ENCODE measurements around the gene GLIPR1L2.
"Not testable (repeated sequence)": the region's sequence is repeated elsewhere in the genome, so short reads cannot be mapped to it uniquely, and the experiment has no call there.

Gene GLIPR1L2

GRCh38 chr12:75438059-75438754 is 47.3 kb downstream of the GLIPR1L2 start:
- TF ChIP-seq BACH2 (CRISPR knock-in tag; IDR thresholded peaks at IDR 0.05; ENCODE audit: borderline replicate concordance) (no peak), OSR1 (CRISPR knock-in tag; IDR thresholded peaks at IDR 0.05) (no peak), ZFP3 (CRISPR knock-in tag; IDR thresholded peaks at IDR 0.05) (no peak), CSRNP3 (CRISPR knock-in tag; IDR thresholded peaks at IDR 0.05) (no peak), CSDC2 (CRISPR knock-in tag; IDR thresholded peaks at IDR 0.05) (no peak), POU6F1 (CRISPR knock-in tag; IDR thresholded peaks at IDR 0.05; ENCODE audit: borderline replicate concordance, low read depth) (no peak)
- no peak for ATAC-seq

DNA sequence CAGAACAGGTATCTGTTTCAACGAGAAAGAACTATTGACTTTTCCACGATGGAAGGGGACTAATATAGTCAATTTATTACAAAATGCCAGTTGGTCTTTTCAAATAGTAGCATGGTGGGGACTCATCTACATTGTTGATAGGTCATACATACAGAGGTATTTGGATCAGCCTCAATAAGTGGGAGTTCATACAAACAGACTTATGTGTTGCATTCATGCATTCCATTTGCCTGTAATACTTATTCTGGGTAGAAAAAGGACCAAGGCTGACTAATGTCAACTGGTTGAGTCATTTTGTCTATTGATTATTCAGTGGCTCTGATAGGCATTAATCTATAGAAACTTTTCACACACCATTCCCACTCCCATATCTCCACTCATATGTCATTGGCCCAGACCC is 48.2 kb downstream of the GLIPR1L2 start:
- ATAC-seq, result no peak
- TF ChIP-seq RARB (CRISPR knock-in tag; IDR thresholded peaks at IDR 0.05), result no peak
- no peak for TF ChIP-seq POU6F1 (CRISPR knock-in tag; IDR thresholded peaks at IDR 0.05; ENCODE audit: borderline replicate concordance, low read depth)
- no peak for TF ChIP-seq ZNF565 (CRISPR knock-in tag; conservative IDR thresholded peaks at IDR 0.05; ENCODE audit: low read depth)
- TF ChIP-seq ISL1 (CRISPR knock-in tag; IDR thresholded peaks at IDR 0.05), result no peak
- TF ChIP-seq, protein P1, sequence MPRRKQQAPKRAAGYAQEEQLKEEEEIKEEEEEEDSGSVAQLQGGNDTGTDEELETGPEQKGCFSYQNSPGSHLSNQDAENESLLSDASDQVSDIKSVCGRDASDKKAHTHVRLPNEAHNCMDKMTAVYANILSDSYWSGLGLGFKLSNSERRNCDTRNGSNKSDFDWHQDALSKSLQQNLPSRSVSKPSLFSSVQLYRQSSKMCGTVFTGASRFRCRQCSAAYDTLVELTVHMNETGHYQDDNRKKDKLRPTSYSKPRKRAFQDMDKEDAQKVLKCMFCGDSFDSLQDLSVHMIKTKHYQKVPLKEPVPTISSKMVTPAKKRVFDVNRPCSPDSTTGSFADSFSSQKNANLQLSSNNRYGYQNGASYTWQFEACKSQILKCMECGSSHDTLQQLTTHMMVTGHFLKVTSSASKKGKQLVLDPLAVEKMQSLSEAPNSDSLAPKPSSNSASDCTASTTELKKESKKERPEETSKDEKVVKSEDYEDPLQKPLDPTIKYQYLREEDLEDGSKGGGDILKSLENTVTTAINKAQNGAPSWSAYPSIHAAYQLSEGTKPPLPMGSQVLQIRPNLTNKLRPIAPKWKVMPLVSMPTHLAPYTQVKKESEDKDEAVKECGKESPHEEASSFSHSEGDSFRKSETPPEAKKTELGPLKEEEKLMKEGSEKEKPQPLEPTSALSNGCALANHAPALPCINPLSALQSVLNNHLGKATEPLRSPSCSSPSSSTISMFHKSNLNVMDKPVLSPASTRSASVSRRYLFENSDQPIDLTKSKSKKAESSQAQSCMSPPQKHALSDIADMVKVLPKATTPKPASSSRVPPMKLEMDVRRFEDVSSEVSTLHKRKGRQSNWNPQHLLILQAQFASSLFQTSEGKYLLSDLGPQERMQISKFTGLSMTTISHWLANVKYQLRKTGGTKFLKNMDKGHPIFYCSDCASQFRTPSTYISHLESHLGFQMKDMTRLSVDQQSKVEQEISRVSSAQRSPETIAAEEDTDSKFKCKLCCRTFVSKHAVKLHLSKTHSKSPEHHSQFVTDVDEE (CRISPR knock-in tag; IDR thresholded peaks at IDR 0.05), result no peak
- TF ChIP-seq, protein P2, sequence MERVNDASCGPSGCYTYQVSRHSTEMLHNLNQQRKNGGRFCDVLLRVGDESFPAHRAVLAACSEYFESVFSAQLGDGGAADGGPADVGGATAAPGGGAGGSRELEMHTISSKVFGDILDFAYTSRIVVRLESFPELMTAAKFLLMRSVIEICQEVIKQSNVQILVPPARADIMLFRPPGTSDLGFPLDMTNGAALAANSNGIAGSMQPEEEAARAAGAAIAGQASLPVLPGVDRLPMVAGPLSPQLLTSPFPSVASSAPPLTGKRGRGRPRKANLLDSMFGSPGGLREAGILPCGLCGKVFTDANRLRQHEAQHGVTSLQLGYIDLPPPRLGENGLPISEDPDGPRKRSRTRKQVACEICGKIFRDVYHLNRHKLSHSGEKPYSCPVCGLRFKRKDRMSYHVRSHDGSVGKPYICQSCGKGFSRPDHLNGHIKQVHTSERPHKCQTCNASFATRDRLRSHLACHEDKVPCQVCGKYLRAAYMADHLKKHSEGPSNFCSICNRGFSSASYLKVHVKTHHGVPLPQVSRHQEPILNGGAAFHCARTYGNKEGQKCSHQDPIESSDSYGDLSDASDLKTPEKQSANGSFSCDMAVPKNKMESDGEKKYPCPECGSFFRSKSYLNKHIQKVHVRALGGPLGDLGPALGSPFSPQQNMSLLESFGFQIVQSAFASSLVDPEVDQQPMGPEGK (CRISPR knock-in tag; IDR thresholded peaks at IDR 0.05; ENCODE audit: borderline replicate concordance), result no peak
- no peak for TF ChIP-seq ZNF70 (CRISPR knock-in tag; IDR thresholded peaks at IDR 0.05)
- TF ChIP-seq ESRRG (CRISPR knock-in tag; IDR thresholded peaks at IDR 0.05), result no peak
- TF ChIP-seq CSDC2 (CRISPR knock-in tag; IDR thresholded peaks at IDR 0.05), result no peak
- TF ChIP-seq, protein P3, sequence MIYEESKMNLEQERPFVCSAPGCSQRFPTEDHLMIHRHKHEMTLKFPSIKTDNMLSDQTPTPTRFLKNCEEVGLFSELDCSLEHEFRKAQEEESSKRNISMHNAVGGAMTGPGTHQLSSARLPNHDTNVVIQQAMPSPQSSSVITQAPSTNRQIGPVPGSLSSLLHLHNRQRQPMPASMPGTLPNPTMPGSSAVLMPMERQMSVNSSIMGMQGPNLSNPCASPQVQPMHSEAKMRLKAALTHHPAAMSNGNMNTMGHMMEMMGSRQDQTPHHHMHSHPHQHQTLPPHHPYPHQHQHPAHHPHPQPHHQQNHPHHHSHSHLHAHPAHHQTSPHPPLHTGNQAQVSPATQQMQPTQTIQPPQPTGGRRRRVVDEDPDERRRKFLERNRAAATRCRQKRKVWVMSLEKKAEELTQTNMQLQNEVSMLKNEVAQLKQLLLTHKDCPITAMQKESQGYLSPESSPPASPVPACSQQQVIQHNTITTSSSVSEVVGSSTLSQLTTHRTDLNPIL (CRISPR knock-in tag; IDR thresholded peaks at IDR 0.05; ENCODE audit: low read depth), result no peak
- TF ChIP-seq ARNTL (CRISPR knock-in tag; IDR thresholded peaks at IDR 0.05; ENCODE audit: borderline replicate concordance, low read depth), result no peak
- no peak for TF ChIP-seq TCF4 (CRISPR knock-in tag; IDR thresholded peaks at IDR 0.05; ENCODE audit: borderline replicate concordance)
- TF ChIP-seq PPARA (CRISPR knock-in tag; IDR thresholded peaks at IDR 0.05; ENCODE audit: borderline replicate concordance), result no peak
- no peak for TF ChIP-seq ZFP3 (CRISPR knock-in tag; IDR thresholded peaks at IDR 0.05)
- TF ChIP-seq ZFP30 (CRISPR knock-in tag; IDR thresholded peaks at IDR 0.05), result no peak

GRCh38 chr12:75439930-75440329 is 49.0 kb downstream of the GLIPR1L2 start:
- ATAC-seq, result peak; percentile 80
- TF ChIP-seq GLIS3 (CRISPR knock-in tag; IDR thresholded peaks at IDR 0.05) (no peak), CSRNP3 (CRISPR knock-in tag; IDR thresholded peaks at IDR 0.05) (no peak), ZNF8 (CRISPR knock-in tag; IDR thresholded peaks at IDR 0.05) (no peak), ISL1 (CRISPR knock-in tag; IDR thresholded peaks at IDR 0.05) (peak; percentile 34; the same call in 1 of the 2 replicates)

DNA sequence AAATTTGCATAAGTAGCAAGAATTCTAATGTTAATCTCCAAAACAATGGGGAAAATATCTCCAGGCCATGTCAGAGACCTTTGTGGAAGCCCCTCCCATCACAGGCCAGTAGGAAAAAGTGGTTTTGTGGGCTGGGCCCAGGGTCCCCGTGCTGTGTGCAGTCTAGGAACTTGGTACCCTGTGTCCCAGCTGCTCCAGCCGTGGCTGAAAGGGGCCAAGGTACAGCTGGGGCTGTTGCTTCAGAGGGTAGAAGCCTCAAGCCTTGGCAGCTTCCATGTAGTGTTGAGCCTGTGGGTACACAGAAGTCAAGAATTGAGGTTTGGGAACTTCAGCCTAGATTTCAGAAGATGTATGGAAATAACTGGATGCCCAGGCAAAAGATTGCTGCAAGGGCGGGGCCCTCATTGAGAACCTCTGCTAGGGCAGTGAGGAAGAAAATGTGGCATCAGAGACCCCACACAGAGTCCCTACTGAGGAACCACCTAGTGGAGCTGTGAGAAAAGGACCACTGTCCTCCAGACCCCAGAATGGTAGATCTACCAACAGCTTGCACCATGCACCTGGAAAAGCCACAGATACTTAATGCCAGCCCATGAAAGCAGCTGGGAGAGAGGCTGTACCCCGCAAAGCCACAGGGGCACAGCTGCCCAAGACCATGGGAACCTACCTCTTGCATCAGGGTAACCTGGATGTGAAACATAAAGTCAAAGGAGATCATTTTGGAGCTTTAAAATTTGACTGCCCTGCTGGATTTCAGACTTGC is 51.0 kb downstream of the GLIPR1L2 start:
- ATAC-seq, result not testable (repeated sequence)

GRCh38 chr12:75442454-75442853 is 51.6 kb downstream of the GLIPR1L2 start:
- not testable (repeated sequence) for ATAC-seq

Measured in SK-N-SH treated with all-trans-retinoic acid at 6 μM for 48 hours (cell line).